Coronary artery (tissue), 2 donors: Measurements from ENCODE around the gene ERC2.

Experiments
- DNase-seq: peaks from one replicate; pipeline ENCODE4 v3.0.0-alpha.2; 2017; ENCODE audit warnings: low spot score
- H3K27ac ChIP-seq, 2 donors: fragments of 200-600 bp; sonication (generic); one replicate each; pipeline ENCODE4 v1.5.1; 2016 to 2019
- H3K4me3 ChIP-seq: fragments of 200-600 bp; sonication (generic); 2 replicates; pipeline ENCODE4 v1.5.1; 2016; ENCODE audit warnings: mild to moderate bottlenecking, moderate library complexity
- CTCF ChIP-seq: fragments of 200-600 bp; sonication (generic); IDR thresholded peaks from one replicate; pipeline ENCODE4 v1.5.1; 2019; ENCODE audit warnings: antibody characterized with exemption

ERC2 gene

GRCh38 chr3:56342475-56342874 is 125.8 kb downstream of the ERC2 start:
- Histone ChIP-seq H3K27ac (no peak overlapping the region), H3K4me3 (no peak overlapping the region)
- no peak for TF ChIP-seq CTCF
- DNase-seq = no peak

DNA sequence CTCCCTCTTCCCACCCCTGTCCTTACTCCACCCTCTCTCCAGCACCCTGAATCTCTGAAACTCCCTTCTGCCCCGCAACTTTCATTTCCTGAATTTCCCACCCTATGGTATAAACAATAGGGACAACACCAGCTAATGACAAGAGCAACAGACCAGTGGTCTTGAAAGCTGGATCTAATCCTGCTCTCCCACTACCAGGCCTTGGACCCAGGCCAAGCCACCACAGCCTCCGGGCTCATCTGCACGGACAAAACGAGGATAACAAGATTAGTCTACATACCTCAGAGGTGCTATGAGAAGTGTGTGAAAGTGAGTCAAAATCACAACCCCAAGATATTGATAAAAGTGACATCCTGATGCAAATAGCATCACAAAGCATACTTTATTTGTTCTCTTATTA is 128.6 kb downstream of the ERC2 start:
- Histone ChIP-seq H3K4me3 (no peak overlapping the region), H3K27ac (no peak overlapping the region)
- TF ChIP-seq CTCF = no peak
- DNase-seq = no peak

DNA sequence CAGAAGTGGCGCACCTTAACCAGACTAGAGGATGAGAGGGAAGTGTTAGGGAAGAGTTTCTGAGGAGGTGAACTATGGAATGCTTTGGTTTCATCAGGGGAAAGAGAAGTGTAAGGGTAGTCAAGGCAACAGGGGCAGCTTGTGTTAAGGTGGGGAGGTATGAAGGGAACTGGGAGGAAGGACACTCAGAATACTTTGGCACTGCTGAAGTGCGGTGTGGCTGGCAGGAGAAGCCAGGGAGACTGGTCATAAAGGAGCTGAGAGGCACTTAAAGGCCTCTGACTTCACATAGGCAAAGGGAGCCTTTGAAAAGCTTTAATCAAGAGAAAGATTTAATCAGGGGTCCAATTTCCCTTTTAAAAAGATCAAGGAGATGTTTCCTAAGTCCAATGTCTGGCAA is 129.0 kb downstream of the ERC2 start:
- Histone ChIP-seq H3K27ac (no peak overlapping the region), H3K4me3 (no peak overlapping the region)
- TF ChIP-seq CTCF = no peak
- DNase-seq = no peak

DNA sequence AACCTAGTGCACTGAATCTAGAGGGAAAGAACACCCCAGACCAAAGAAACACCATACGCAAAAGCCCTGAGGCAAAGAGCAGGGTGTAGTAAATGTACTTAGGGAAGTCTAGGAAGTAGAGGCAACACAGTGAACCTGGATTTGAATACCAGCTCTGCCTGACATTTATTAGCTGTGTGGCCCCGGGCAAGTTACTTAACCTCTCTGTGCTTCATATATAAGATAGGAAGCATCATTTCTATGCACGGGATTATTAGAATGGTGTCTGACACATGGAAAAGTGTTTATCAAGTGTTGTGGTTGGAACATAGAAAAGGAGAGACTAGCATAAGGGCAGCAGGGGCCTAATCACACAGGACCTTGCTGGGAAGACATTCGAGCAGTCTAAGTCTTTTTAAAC is 132.2 kb downstream of the ERC2 start:
- DNase-seq = no peak
- no peak overlapping the region for H3K27ac ChIP-seq
- no peak overlapping the region for H3K4me3 ChIP-seq
- no peak for TF ChIP-seq CTCF

DNA sequence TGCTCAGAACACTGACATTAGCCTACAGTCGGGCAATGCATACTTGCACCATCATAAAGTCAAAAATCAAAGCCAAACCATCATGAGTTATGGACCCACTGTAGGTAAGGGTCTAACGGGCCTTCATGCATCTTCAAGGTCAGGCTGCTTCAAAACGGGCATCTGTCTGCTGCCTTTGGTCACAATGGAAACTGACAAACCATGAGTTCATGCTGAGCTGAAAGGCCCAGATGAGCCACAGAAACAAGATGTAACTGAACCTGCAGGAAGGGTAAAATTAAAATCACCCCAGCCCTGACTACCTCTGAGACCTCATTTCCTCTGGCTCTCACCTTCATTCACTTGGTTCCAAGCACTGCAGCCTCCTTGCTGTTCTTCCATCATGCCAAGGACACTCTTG is 143.8 kb downstream of the ERC2 start:
- Histone ChIP-seq H3K4me3 (no peak overlapping the region), H3K27ac (no peak overlapping the region)
- TF ChIP-seq CTCF = no peak
- DNase-seq = no peak

DNA sequence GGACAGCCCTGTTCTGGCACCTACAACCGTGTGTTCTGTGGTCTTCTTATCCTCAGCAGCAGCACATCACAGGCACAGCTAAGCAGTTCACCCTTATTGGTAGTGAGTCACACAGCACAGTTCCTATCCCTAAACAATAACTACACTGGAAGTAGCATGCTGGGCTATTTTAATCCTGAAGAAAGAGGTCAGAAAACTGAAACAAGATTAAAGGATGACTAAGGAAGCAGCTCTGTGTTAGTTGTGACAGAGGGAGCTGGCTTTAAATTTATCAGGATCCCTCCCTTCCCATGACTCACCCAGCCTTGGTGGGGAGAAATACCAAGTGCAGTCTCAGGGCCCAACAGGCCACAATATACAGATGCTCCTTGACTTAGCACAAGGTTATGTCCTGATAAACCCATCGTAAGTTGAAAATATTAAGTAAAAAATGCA is 144.3 kb downstream of the ERC2 start:
- no peak overlapping the region for H3K4me3 ChIP-seq
- no peak for TF ChIP-seq CTCF
- no peak for DNase-seq
- no peak overlapping the region for H3K27ac ChIP-seq

DNA sequence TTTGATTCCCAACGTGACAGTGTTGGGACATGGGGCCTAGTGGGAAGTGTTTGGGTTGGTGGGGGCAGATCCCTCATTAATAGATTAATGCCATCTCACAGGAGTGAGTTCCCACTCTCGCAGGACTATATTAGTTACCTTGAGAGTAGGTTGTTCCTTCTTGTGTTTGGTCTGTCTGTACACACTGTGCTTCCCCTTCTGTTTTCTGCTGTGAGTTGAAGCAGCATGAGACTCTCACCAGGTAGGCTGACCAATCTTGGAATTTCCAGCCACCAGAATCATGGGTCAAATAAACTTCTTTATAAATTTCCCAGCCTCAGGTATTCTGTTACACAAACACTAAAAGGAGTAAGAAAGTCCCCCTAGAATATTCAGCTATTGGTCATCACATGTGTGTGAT is 145.4 kb downstream of the ERC2 start:
- Histone ChIP-seq H3K4me3 (no peak overlapping the region), H3K27ac (no peak overlapping the region)
- no peak for DNase-seq
- TF ChIP-seq CTCF = no peak
